HG02678 (cell line): ENCODE results near the gene PAAF1.

Experiments used
- ATAC-seq: cut with Tn5 transposase; IDR thresholded peaks from one replicate; pipeline ENCODE4 v1.9.1; 2021; ENCODE audit warnings: mild to moderate bottlenecking, moderate library complexity; ENCODE audit not compliant: unreplicated experiment

Gene PAAF1

GRCh38 chr11:73944085-73944484 lies 67.3 kb downstream of the PAAF1 start:
- ATAC-seq, result no peak

DNA sequence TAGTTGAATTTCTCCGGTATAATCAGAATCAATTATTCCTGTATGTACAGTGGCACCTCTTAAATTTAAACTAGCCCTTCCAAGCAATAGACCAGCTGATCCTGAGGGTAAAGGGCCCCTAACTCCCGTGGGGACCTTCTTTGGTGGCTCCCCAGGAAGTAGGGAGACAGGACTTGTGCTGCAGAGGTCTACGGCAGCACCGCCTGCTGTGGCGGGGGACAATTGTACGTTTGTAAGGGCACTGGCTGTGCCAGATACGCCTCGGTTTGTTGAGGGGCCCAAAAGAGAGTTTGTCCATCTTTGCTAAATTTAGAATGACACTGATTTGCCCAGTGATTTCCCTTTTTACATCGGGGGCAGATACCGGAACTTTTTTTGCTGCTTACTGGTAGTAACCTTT lies 68.1 kb downstream of the PAAF1 start:
- no peak for ATAC-seq

GRCh38 chr11:73945396-73945795 lies 68.6 kb downstream of the PAAF1 start:
- ATAC-seq, result no peak

- no peak for ATAC-seq
Measured at GRCh38 chr11:73946798-73947458, 70.1 kb downstream of the PAAF1 start.

- no peak for ATAC-seq
Measured at GRCh38 chr11:73949246-73949645, 72.4 kb downstream of the PAAF1 start.

- no peak for ATAC-seq
Measured at GRCh38 chr11:73949912-73950311, 73.1 kb downstream of the PAAF1 start.

DNA sequence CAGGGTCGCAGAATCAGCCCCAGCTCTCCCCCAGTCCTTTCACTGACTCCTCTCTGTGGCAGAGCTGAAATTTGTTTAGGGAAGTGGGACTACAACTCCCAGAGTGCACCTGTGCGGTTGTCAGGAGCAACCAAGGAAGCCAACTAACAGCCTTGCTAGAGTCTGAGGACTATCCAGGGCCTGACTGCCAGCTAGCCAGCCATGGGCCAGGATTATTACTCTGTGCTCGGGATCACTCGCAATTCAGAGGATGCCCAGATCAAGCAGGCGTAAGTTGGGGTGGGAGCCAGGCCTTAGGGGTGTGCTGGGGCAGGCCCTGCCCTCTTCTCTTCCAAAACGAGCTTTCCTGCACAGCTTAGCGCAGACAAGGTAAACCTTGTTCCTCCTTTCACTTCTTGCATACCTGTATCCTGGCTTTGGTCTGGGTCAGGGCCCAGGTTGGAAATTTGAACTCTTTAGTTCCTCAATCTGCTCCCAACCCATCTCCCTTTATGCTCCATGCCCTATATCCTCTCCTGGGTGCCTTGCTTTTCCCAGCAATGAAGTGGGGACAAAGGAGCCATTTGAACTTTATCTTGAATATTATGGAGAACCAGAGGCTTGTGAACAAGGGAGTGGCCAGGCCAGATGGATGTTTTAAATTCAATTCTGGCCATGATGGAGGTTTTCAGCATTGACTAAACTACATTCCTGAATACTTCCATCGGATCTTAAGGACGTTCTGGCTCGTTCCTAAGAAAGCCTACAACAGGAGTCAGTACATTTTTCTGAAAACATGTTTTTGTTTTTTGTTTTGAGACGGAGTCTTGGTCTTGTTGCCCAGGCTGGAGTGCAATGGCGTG lies 74.3 kb downstream of the PAAF1 start, which contains the start of gene DNAJB13:
Gene DNAJB13, plus strand, starts transcription at position 158 of the 842 bp plus-strand sequence. Its CDS starts 44 bp downstream, at position 202.
- peak; percentile 92 for ATAC-seq

DNA sequence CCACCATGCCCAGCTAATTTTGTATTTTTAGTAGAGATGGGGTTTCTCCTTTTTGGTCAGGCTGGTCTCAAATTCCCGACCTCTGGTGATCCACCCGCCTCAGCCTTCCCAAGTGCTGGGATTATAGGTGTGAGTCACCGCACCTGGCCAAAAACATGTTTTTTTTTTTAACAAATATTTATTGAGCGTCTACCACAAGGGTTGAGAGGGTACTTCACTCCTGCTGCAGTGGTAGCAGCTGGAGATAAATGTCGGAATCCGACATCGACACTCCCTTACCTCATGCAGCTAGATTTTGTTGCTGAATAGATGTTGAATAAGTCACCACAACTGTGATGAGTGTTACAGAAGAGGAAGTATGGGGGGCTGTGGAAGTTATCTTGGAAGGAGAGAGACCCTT lies 75.0 kb downstream of the PAAF1 start:
- no peak for ATAC-seq

DNA sequence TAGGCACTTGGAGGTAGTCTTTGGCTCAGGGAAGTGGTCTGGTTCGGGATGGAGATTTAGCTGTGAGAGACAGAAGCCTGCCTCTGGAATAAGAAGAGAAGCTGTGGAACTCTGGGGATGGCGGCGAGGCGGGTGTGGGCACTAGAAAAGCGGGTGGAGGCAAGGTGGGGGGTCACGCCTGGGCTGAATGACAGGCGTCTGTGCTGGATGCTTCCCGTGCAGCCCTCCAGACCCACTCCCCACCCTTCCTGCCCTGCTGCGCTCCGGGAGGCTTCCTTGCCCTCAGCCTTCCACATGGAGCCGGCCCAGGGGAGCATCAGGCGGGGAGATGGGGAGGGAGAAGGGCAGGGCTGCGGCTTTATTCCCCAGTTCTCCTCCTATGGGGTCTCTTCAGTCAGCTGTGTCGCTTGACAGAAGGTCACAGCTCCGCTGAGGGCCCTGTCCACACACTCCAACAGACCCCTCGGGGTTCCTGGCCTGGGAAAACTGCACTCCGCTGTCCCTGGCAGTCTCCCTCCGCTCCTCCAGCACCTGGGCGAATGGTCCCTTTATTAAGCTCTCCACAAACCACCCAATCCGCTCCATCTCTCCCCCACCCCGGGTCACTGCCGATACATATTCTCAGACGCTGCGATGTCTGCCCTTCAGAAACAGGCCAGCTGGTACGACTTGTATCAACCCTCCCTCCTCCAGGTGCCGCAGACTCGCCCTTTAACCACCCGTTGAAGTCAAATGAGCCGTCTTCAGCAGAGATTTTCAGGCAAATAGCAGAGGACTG lies 80.3 kb downstream of the PAAF1 start:
- ATAC-seq, result peak; percentile 58

- ATAC-seq, result no peak
Measured at GRCh38 chr11:73957654-73958361, 81.0 kb downstream of the PAAF1 start.

- no peak for ATAC-seq
Measured at GRCh38 chr11:73958521-73959141, 81.8 kb downstream of the PAAF1 start.

- no peak for ATAC-seq
Measured at GRCh38 chr11:73961321-73961720, 84.5 kb downstream of the PAAF1 start.

DNA sequence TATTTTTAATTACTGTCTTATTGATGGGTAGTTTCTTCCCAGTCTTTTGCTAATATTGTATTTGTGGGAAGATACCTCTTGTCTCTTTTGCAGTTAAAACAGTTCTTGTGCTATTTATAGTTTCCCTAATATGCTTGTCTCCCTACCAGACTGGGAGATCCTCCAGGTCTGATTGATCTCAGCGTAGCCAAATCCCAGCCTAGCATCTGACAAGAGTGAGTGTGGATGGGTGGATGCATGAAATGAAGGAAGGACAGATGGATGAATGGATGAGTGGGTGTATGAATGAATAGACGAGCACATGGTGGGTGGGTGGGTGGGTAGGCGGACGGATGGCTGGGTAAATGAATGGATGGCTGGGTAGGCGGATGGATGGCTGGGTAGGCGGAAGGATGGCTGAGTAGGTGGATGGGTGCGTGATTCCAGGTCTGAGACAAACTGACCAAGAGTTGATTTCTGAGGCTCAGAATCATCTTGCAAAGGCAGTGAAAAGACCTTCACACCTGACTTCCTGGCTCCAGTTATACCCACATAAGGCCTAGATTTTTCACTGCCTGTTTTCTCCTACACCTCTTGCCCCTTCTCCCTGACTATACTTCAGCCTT lies 85.4 kb downstream of the PAAF1 start:
- no peak for ATAC-seq

DNA sequence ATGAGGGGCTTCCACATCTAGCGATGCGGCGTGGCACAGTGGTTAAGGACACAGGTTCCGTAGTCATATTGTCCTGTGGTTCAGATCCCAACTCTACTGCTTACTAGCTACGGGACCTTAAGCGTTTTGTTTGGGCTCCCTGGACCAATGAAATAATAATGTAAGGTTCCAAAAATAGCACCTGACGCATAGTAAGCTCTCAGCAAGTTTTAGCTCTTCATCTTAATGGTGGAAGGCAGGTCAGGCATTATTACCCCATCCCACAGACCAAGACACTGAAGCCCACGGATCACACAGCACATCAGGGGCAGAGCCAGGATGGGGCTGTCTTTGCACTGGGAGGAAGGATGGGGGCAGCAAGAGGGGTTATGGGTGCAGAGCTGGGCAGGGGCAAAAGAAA lies 87.1 kb downstream of the PAAF1 start:
- ATAC-seq, result no peak

DNA sequence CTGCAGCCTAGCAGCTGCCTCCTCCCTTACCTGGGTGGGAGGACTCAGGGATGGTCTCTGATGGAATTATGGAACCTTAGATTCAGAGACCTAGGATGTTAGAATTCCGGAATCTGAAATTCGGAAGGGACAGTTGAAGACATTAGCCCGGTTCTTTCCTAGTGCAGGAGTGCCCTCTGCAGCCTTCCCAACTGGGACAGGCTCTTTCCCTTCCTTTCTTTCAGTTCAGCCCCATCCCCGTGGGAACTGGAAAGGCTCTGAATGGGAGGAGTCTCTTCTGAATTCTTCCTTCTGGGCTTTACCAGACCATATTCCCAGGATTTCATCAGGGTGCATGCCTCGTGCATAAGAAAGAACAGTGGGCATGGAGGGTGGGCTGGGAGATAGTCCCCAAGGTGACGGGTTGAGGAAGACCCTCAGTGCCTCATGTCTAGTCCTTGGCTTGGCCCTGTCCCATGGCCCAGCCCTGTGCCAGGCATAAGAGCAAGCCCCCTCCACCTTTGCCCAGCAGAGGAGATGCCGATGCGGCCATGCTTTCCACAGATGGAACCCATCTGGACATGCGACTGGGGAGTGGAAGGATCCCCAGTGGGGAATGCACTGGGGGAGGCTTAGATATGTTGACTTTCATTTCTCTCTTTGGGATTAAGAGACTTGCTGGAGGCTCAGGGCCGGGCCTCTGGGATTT lies 88.4 kb downstream of the PAAF1 start:
- no peak for ATAC-seq

- no peak for ATAC-seq
Measured at GRCh38 chr11:73965764-73966121, 88.9 kb downstream of the PAAF1 start.

GRCh38 chr11:73968356-73968966 lies 91.7 kb downstream of the PAAF1 start:
- ATAC-seq, result no peak

DNA sequence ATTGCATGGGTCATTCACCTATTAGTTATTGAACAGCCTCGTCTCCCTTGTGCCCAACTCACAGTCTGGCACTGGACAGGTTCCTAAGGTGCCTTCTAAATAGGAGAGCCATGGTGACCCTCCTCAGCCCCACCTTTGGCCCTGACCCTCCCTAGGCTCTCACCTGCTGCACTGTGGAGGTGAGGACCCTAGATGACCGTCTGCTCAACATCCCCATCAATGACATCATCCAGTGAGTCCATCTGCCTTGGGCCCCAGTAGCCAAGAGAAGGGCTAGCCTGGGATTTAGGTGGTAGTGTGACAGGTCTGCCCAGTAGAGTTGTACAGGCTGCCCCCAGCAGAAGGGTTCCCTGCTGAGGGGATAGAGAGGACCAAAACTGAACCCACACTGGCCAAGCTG lies 92.3 kb downstream of the PAAF1 start:
- no peak for ATAC-seq
